HG02840 (cell line): Measurements from ENCODE around the gene JPT1.
A peak's percentile ranks its signal among the peaks of the same experiment; 100 is the strongest.

Experiments used
- ATAC-seq: cut with Tn5 transposase; IDR thresholded peaks from one replicate; pipeline ENCODE4 v1.9.1; 2021; ENCODE audit warnings: mild to moderate bottlenecking, moderate library complexity, moderate number of reproducible peaks; ENCODE audit not compliant: unreplicated experiment, low FRiP score

JPT1 gene

DNA sequence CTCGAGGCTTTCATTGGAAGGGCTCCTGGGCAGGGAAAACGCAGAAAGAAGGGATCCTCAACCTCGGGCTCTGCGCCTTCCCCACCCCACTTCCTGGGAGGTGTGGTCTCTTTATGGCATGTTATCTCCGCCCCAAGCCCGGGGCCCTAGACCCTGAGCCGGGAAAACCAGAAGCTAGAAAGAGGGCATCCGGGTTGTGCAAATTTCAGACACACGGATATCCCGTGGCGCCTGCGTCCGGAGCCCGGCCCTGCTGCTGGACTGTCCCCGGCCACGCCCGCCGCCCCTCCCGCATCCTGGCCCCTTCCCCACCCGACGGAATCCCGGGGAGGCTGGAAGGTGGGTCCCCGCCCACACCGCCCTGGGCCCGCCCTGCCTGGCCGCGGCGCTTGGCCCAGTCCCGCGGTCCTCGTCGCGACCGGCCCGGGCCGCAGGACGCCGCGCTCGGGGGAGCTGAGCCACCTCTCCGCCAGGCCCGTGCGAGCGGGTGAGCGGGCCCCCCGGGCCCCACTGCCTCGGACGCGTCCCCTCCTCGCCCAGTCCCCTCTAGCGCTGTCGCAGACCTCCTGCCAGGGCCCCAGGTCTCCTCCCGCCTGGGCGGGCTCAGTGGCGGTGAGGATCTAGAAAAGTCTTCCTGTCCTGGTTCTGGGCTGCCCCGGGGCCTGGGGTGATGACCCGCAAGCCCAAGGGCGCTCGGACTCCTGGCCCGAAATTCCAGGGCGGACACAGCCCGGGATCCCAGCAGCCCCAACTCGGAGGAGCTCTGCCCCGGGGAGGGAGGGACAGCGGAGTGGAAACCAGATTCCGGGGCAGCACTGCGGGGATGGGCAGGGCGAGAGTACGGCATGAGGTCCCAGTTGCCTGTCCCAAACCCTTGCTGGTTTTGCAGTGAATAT is 66.5 kb downstream of the JPT1 start, which contains the start of gene SLC16A5:
Gene SLC16A5 (plus strand): TSS at position 397 of the 896 bp plus-strand sequence. CDS start 5,683 bp downstream, outside the sequence.
- peak; percentile 58 for ATAC-seq

DNA sequence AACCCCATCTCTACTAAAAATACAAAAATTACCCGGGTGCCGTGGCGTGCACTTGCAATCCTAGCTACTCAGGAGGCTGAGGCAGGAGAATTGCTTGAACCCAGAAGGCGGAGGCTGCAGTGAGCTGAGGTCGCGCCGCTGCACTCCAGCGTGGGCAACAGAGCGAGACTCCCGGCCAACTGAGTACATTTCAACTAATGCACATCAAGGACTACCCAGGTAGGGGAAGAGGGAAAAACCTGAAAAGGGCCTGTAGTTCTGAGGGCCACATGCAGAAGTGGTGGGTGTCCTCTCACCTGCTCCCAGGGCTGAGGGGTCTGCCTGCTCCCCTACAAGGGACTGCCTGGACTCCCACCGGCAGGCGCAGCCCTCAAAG is 67.1 kb downstream of the JPT1 start:
- ATAC-seq: no peak

- no peak for ATAC-seq
Observed at GRCh38 chr17:75086496-75087181, 67.7 kb downstream of the JPT1 start.
